ENCODE measurements around the gene STK33. TPM values are rescaled to one million over a fixed set of nuclear protein-coding genes. Genes with fewer than 3 reads are reported as not detected.

STK33 gene
- total RNA-seq, 2 experiments from 2014 or later: not detected

- Mint-ChIP-seq H3K4me3 (no peak overlapping the region), H3K9me3 (peaks cover 10% of the 10 kb centered on the region), H3K36me3 (ENCODE audit: low read depth) (peaks cover 74% of the 10 kb centered on the region), H3K27me3 (no peaks in the 10 kb centered on the region), H3K4me1 (ENCODE audit: low read depth) (no peaks in the 10 kb centered on the region), H3K27ac (no peak overlapping the region)
- ATAC-seq (ENCODE audit: poor library complexity) (no peak), DNase-seq (no peak)
- TF ChIP-seq, protein P1, sequence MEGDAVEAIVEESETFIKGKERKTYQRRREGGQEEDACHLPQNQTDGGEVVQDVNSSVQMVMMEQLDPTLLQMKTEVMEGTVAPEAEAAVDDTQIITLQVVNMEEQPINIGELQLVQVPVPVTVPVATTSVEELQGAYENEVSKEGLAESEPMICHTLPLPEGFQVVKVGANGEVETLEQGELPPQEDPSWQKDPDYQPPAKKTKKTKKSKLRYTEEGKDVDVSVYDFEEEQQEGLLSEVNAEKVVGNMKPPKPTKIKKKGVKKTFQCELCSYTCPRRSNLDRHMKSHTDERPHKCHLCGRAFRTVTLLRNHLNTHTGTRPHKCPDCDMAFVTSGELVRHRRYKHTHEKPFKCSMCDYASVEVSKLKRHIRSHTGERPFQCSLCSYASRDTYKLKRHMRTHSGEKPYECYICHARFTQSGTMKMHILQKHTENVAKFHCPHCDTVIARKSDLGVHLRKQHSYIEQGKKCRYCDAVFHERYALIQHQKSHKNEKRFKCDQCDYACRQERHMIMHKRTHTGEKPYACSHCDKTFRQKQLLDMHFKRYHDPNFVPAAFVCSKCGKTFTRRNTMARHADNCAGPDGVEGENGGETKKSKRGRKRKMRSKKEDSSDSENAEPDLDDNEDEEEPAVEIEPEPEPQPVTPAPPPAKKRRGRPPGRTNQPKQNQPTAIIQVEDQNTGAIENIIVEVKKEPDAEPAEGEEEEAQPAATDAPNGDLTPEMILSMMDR (IDR thresholded peaks at IDR 0.05): no peak
- ChIA-PET CTCF (interaction anchor here (1.0 kb wide), 1 partner anchor 10 kb away, joined by 4 read pairs; no protein-coding TSS in a partner anchor), POLR2A (no interaction called here)
- intact Hi-C loops (cut with DNase I, micrococcal nuclease): no loop called here
- Histone ChIP-seq H3K27me3 (ENCODE audit: control insufficient read depth in 1 of 2, insufficient read depth in 2 of 2, low read length in 2 of 2) (no peaks in the 10 kb centered on the region), H3K4me3 (ENCODE audit: low read length) (no peak overlapping the region), H3K36me3 (ENCODE audit: insufficient read depth, low read length) (peaks cover 62% of the 10 kb centered on the region), H3K27ac (ENCODE audit: low read depth in 1 of 2, low read length in 2 of 2) (no peak overlapping the region), H3K9me3 (ENCODE audit: control insufficient read depth in 1 of 2, insufficient read depth in 1 of 2, low read length in 2 of 2) (peaks cover 0 to 3% of the 10 kb centered on the region in 2 experiments), H3K4me1 (ENCODE audit: insufficient read depth, low read length) (no peaks in the 10 kb centered on the region)
Measured at GRCh38 chr11:8640267-8640906, 46.4 kb upstream of the STK33 start.

DNA sequence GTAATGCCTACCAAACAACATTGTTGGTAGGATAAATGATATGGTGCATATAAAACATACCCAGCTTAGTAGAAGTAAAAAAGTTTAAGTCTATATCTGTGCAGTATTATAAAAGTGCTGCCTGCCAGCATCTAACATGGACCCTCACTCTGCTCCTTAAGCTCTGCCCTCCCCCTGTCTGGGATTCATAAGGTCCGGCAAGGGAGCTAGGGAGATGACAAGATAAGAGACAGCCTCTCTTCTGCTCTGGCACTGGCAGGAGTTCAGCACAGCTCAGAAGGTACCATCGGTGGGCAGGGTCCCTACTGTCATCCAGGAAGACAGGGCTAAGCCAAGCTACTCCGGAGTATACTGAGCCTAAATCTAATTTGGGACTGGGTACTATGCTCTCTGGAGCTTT, 45.6 kb upstream of the STK33 start:
- peaks cover 62% of the 10 kb centered on the region for H3K36me3 ChIP-seq (ENCODE audit: insufficient read depth, low read length)
- Mint-ChIP-seq H3K9me3 (peaks cover 10% of the 10 kb centered on the region), H3K4me1 (ENCODE audit: low read depth) (no peaks in the 10 kb centered on the region), H3K27ac (no peak overlapping the region), H3K36me3 (ENCODE audit: low read depth) (peaks cover 82% of the 10 kb centered on the region), H3K4me3 (no peak overlapping the region), H3K27me3 (no peaks in the 10 kb centered on the region)
- DNase-seq: no peak
- H3K4me3 ChIP-seq (ENCODE audit: low read length): no peak overlapping the region
- ATAC-seq (ENCODE audit: poor library complexity): no peak
- TF ChIP-seq, protein P1 (IDR thresholded peaks at IDR 0.05): no peak
- H3K9me3 ChIP-seq (ENCODE audit: control insufficient read depth in 1 of 2, insufficient read depth in 1 of 2, low read length in 2 of 2): peaks cover 0 to 3% of the 10 kb centered on the region in 2 experiments
- H3K4me1 ChIP-seq (ENCODE audit: insufficient read depth, low read length): no peaks in the 10 kb centered on the region
- POLR2A ChIA-PET: no interaction called here
- intact Hi-C loops (cut with DNase I, micrococcal nuclease): no loop called here
- no peak overlapping the region for H3K27ac ChIP-seq (ENCODE audit: low read depth in 1 of 2, low read length in 2 of 2)
- CTCF ChIA-PET: interaction anchor here (1.0 kb wide), 1 partner anchor 9 kb away, joined by 4 read pairs; no protein-coding TSS in a partner anchor
- no peaks in the 10 kb centered on the region for H3K27me3 ChIP-seq (ENCODE audit: control insufficient read depth in 1 of 2, insufficient read depth in 2 of 2, low read length in 2 of 2)

- TF ChIP-seq, protein P1 (IDR thresholded peaks at IDR 0.05): no peak
- Mint-ChIP-seq H3K9me3 (peaks cover 10% of the 10 kb centered on the region), H3K36me3 (ENCODE audit: low read depth) (peaks cover 95% of the 10 kb centered on the region), H3K4me1 (ENCODE audit: low read depth) (no peaks in the 10 kb centered on the region), H3K27me3 (no peaks in the 10 kb centered on the region), H3K27ac (no peak overlapping the region), H3K4me3 (no peak overlapping the region)
- intact Hi-C loops (cut with DNase I, micrococcal nuclease): no loop called here
- peaks cover 60% of the 10 kb centered on the region for H3K36me3 ChIP-seq (ENCODE audit: insufficient read depth, low read length)
- DNase-seq (no peak), ATAC-seq (ENCODE audit: poor library complexity) (no peak)
- POLR2A ChIA-PET: no interaction called here
- CTCF ChIA-PET: no interaction called here
- H3K9me3 ChIP-seq (ENCODE audit: control insufficient read depth in 1 of 2, insufficient read depth in 1 of 2, low read length in 2 of 2): peaks cover 0 to 3% of the 10 kb centered on the region in 2 experiments
- H3K27ac ChIP-seq (ENCODE audit: low read depth in 1 of 2, low read length in 2 of 2): no peak overlapping the region
- H3K27me3 ChIP-seq (ENCODE audit: control insufficient read depth in 1 of 2, insufficient read depth in 2 of 2, low read length in 2 of 2): no peaks in the 10 kb centered on the region
- no peaks in the 10 kb centered on the region for H3K4me1 ChIP-seq (ENCODE audit: insufficient read depth, low read length)
- H3K4me3 ChIP-seq (ENCODE audit: low read length): no peak overlapping the region
Measured at GRCh38 chr11:8638300-8638699, 44.3 kb upstream of the STK33 start.
